GM18909 (cell line): ENCODE data around the gene ANKRD24.
"Not testable (repeated sequence)": the region's sequence is repeated elsewhere in the genome, so short reads cannot be mapped to it uniquely, and the experiment has no call there.

Source experiments
- ATAC-seq: cut with Tn5 transposase; IDR thresholded peaks from one replicate; pipeline ENCODE4 v1.9.1; 2021; ENCODE audit warnings: mild to moderate bottlenecking; ENCODE audit not compliant: unreplicated experiment, poor library complexity

ANKRD24 gene

GRCh38 chr19:4196587-4197148, 14.2 kb downstream of the ANKRD24 start:
- ATAC-seq, result no peak

- ATAC-seq, result no peak
Measured at GRCh38 chr19:4197228-4197624, 14.7 kb downstream of the ANKRD24 start.

- no peak for ATAC-seq
Measured at GRCh38 chr19:4197625-4198466, 15.4 kb downstream of the ANKRD24 start.

GRCh38 chr19:4198467-4199126, 16.1 kb downstream of the ANKRD24 start:
- ATAC-seq, result no peak

GRCh38 chr19:4199699-4200293, 17.3 kb downstream of the ANKRD24 start:
- no peak for ATAC-seq

- no peak for ATAC-seq
Measured at GRCh38 chr19:4200940-4201542, 18.6 kb downstream of the ANKRD24 start.

- ATAC-seq, result no peak
Measured at GRCh38 chr19:4201798-4202197, 19.3 kb downstream of the ANKRD24 start.

- ATAC-seq, result no peak
Measured at GRCh38 chr19:4206818-4207484, 24.5 kb downstream of the ANKRD24 start.

GRCh38 chr19:4208385-4209094, 26.1 kb downstream of the ANKRD24 start:
- ATAC-seq, result no peak

- no peak for ATAC-seq
Measured at GRCh38 chr19:4210166-4210731, 27.8 kb downstream of the ANKRD24 start.

GRCh38 chr19:4213116-4213515, 30.6 kb downstream of the ANKRD24 start:
- no peak for ATAC-seq

GRCh38 chr19:4215807-4216206, 33.3 kb downstream of the ANKRD24 start:
- ATAC-seq, result no peak

- no peak for ATAC-seq
Measured at GRCh38 chr19:4216846-4217245, 34.4 kb downstream of the ANKRD24 start.

GRCh38 chr19:4217429-4218264, 35.2 kb downstream of the ANKRD24 start:
- no peak for ATAC-seq

- ATAC-seq, result not testable (repeated sequence)
Measured at GRCh38 chr19:4218523-4218922, 36.0 kb downstream of the ANKRD24 start.

GRCh38 chr19:4220188-4220587, 37.7 kb downstream of the ANKRD24 start:
- ATAC-seq, result no peak

GRCh38 chr19:4224470-4224869, 42.0 kb downstream of the ANKRD24 start:
- no peak for ATAC-seq

- no peak for ATAC-seq
Measured at GRCh38 chr19:4225885-4226284, 43.4 kb downstream of the ANKRD24 start.
